GM19438 (cell line): ENCODE results near the gene PRR19.

Source experiments
- ATAC-seq: cut with Tn5 transposase; IDR thresholded peaks from one replicate; pipeline ENCODE4 v1.9.1; 2021; ENCODE audit warnings: low read depth; ENCODE audit not compliant: unreplicated experiment

PRR19 gene

GRCh38 chr19:42281827-42282762 is 19.8 kb upstream of the PRR19 start:
- no peak for ATAC-seq

- no peak for ATAC-seq
Measured at GRCh38 chr19:42282819-42283187, 19.1 kb upstream of the PRR19 start.

GRCh38 chr19:42283188-42284065 is 18.5 kb upstream of the PRR19 start:
- peak; percentile 39 for ATAC-seq

- peak; percentile 25 for ATAC-seq
Measured at GRCh38 chr19:42284066-42284501, 17.8 kb upstream of the PRR19 start.

- no peak for ATAC-seq
Measured at GRCh38 chr19:42284591-42285341, 17.2 kb upstream of the PRR19 start.

- ATAC-seq, result no peak
Measured at GRCh38 chr19:42285541-42285941, 16.4 kb upstream of the PRR19 start.

GRCh38 chr19:42285988-42286348 is 16.0 kb upstream of the PRR19 start:
- ATAC-seq, result no peak

GRCh38 chr19:42286349-42287016 is 15.4 kb upstream of the PRR19 start:
- ATAC-seq, result no peak

- no peak for ATAC-seq
Measured at GRCh38 chr19:42287017-42287826, 14.7 kb upstream of the PRR19 start.

GRCh38 chr19:42287827-42288107 is 14.2 kb upstream of the PRR19 start:
- ATAC-seq, result no peak

- no peak for ATAC-seq
Measured at GRCh38 chr19:42288387-42288786, 13.5 kb upstream of the PRR19 start.

- ATAC-seq, result no peak
Measured at GRCh38 chr19:42288881-42289555, 12.9 kb upstream of the PRR19 start.

GRCh38 chr19:42289556-42290041 is 12.3 kb upstream of the PRR19 start:
- no peak for ATAC-seq

GRCh38 chr19:42290136-42290522 is 11.8 kb upstream of the PRR19 start:
- no peak for ATAC-seq

GRCh38 chr19:42290523-42291434 is 11.2 kb upstream of the PRR19 start:
- no peak for ATAC-seq

- no peak for ATAC-seq
Measured at GRCh38 chr19:42291435-42291810, 10.5 kb upstream of the PRR19 start.

- ATAC-seq, result no peak
Measured at GRCh38 chr19:42292042-42292960, 9.6 kb upstream of the PRR19 start.
